ENCODE measurements around the gene ACOX2.
A peak's percentile ranks its signal among the peaks of the same experiment; 100 is the strongest.
"Not testable (repeated sequence)": the region's sequence is repeated elsewhere in the genome, so short reads cannot be mapped to it uniquely, and the experiment has no call there.

The ACOX2 gene

DNA sequence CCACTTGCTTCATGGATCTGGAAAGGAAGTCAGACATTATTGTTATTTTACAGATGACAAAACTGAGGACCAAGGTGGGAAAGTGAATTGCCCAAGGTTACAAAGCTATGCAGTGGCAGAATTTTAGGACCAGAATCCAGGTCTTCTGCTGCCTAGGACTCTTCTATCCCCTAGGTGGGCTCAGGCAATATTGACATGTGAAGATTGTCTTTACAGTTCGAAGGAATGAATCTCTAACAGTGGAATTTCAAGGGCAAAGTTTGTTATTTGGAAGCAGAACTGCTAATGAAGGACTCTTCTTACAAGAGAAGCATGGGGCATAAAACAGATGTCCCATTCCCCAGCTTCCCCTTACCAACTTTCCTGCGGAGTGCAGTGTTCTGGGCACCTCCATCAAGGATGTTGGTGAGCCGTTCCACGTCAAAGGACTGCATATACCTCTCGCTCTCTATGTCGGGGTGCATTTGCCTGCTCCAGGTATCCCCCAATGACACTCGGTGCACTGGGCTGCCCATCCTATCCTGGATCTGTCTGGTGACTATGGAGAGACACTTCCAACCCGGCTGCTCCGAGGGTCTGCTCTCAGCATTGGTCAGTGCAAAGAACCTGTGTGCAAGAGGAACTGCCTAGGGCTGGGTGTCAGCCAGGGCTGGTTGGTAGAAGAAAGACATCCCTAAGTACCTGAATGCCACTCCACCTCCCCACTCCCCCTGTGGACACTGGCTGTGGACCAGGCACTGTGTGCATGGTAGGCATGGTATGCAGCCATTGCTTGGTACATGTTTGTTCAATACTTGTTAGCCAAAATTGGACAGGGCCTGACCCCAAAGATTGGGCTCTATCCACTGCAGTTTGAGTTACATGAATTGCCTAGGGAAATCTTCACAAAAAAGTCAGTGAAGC is 2.1 kb downstream of the ACOX2 start:
- DNase-seq, result no peak

DNA sequence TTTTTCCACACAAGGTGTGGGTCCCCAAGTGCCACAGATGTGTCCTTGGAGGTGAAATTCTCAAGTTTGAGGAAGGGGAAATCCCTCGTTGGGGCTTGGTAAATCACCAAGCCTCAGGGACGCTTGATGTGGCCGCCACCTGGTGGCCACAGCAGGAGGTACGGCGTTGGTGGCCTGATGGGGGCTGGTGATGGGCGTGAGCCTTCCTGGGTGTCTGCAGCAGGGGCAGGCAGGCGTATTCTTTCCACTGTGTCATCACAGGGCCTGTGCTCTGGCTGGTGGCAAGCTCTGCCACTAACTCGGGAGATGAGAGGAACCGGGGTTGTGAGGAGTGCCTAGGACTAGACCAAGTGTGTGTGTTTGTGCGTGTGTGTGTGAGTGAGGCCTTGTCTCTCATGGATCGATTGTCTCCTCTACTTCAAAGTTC is 4.2 kb downstream of the ACOX2 start:
- DNase-seq, result peak; percentile 78

DNA sequence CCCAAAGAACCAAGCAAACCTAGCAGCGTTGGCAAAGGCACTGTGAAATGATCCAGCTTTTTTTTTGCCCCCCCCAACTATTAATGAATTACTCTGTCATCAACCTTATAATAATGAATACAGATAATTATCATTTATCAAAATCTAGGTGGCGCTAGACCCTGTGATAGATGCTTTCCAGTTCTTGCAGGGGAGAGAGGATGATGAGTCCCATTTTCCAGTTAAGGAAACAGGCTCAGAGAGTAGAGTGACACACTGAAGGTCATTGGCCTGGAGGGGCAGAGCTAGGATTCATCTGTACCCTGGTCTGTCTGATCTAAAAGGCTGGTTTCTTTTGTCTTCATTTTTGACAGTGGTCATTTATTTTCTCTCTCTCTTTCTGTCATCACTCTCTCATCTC is 5.0 kb downstream of the ACOX2 start:
- DNase-seq, result no peak

DNA sequence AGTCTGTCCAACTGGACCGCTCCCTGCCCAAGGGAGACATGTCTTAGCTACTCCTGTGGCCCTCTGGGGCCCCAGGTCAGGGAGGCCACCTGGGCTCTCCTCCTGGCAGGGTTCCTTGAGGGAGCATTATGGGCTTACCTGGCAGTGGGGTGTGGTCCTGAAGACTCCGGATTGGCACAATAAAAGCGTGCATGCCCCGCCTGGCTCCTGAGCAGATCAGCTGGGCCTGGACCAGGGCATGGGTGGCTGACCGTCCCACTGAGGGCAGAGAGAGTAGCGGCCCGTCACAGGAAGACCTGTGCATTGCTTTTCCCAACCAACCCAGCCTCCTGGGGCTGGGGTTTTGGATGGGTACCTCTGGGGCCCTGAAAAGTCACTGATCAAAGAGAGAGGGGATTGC is 5.4 kb downstream of the ACOX2 start:
- no peak for DNase-seq

DNA sequence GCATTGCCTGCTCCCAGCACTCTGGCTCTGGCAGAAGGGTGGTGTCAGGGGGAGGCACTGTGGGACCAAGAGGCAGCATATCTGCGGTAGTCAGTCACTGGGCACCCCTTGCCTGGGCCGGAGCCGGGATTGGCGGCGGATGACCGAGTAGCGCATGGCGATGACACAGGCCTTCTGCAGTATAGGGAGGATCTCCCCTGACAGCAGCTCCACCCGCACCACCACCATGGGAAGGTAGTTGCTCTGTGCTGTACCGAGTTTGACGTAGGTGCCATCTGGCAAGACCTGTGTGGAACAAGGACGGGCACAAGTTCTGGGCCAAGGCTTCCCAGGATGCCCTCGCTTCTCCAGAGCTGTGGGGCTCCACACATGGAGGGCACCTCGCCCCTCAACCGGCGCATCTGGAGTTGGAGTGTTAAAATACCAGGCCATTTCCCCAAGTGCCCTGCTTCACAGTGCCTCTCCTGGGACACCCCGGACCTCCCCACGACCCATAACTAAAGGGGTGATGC is 6.6 kb downstream of the ACOX2 start:
- DNase-seq, result no peak

DNA sequence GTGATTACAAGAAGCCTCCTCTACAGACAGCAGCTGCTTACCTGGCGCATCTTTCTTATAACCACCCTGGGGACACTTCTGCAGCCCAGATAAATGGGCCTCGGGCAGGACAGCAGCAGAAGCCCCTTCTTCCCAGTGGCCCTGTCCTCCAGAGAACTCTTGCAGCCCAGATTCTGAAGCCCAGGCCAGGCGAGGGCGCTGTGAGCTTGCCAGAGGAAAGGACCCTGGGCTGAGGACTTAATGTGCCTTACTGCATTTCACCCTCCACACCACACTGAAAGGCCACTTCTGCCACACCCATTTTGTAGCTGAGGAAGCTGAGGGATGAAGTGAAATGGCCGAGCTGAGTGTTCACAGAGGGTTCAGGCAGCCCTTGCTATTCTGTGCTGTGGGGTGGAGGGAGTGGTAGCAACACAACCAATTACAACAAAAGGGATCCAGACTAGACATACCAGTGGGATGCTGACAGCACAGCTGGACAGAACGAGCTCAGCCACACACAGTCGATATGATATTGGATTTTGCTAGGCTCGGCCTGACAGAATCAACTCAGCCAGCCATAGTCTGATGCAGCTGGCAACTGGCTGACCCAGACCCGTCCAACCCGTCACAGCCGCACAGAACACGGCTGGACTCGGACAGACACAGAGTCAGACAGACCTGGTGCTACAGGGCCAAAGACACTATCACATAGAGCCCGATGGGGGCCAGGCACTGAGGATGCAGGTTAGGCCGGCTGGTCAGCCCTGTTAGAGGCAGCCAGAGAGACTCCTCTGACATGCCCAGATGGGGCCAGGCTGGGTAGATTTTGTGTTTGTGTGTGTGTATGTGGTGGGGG is 7.3 kb downstream of the ACOX2 start:
- DNase-seq, result no peak

DNA sequence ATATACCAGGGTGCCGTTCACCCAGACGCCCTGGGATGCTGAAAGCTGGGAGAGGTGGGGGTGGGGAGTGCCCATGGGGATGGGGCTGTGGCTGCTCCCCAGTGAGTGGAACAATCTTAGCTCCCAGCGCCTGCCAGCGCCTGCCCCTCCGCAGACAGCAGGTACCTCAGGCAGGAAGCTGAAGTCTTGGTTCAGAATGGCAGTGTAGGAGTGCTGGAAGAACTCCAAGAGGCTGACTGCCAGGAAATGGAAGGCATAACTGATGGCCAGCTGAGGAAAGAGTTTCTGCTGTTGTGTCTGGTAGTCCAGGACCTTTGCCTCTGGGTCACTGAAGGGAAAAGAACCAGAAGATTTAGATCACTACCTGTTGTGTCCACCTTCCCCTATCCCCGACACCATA is 8.4 kb downstream of the ACOX2 start:
- DNase-seq, result no peak

DNA sequence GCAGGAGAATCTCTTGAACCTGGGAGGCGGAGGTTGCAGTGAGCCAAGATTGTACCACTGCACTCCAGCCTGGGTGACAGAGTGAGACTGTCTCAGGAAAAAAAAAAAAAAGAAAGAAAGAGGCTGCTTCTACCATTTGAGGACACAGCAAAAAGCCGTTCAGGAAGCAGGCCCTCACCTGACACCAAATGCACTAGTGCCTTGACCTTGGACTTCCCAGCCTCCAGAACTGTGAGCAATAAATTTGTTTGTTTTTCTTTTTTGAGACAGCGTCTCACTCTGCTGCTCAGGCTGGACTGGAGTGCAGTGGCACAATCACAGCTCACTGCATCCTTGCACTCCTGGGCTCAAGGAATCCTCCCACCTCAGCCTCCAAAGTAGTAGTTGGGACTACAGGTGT is 9.6 kb downstream of the ACOX2 start:
- DNase-seq, result not testable (repeated sequence)

DNA sequence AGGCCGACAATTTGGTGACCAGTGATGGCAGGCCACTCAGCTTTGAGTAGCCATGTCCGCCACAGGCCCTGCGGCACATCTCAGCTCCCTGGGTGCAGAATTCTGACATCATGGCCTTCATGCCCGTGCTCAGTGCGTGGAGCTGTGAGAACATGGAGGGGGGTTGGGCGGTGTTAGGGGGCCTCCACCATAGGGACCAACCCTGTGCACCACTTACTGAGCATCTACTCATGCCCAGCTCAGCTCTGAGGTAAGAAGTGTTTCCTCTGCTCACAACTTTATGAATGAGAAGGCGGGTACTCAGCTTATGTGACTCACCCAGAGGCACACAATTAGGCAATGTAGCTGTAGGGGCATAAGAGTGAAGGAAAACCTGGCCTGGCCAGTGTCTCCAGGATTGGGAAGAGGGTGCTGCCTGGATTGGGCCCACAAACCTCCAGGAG is 10.5 kb downstream of the ACOX2 start:
- DNase-seq, result no peak

DNA sequence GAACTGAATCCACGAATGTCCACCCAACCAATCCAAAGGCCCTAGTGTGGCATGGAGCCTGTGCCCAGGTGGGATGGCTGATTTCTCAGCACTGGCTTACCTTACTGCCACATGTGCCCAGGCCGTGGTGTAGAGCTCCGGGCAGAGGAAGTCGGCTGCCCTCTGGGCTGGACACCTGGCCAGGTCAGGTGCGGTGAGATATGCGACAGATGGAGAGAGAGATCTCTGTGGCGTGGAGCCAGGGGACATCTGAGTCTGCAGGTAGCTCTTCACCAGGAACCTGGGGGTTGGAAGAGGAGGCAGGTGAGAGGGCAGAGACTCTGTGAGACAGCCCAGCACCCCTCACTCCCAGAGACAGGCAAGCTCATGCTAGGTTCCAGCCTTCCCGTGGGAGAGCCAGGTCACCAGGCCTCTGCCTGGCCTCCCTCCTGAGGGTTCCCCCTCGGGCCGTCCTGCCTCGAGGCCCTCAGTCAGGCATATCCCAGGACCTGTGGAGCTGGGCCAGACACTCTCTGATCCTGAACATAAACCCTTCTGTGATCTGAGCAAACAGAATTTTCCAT is 12.6 kb downstream of the ACOX2 start:
- DNase-seq, result no peak

DNA sequence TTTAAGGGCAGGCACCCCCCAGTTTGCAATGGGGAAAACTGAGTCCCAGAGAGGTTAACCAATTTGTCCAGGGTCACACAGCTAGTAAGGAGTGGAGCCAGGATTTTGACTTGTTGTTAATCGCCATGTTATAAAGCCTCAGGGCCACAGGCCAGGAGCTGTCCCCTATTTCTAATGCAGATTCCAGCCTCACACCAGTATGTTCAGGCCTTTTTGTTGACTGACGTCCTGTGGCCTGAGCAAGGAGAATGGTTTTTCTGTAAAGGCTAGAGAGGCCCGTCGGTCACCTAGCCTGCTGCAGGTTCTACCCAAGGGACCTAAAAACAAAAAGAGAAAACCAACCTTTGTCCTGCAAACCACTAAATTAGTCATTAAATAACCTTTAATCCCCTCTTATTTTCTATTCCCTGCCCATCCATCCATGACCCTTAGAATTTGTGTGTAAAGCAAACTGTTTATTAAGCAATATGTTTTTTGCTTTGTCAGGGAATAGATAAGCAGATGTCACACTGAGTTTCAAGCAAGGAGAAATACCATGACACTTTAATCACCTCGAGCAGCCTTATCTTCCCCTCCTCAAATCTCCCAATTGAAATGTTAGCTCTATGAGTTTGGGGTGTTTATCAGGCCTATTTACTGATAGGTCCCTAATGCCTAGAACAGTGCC is 14.1 kb downstream of the ACOX2 start:
- DNase-seq, result no peak

DNA sequence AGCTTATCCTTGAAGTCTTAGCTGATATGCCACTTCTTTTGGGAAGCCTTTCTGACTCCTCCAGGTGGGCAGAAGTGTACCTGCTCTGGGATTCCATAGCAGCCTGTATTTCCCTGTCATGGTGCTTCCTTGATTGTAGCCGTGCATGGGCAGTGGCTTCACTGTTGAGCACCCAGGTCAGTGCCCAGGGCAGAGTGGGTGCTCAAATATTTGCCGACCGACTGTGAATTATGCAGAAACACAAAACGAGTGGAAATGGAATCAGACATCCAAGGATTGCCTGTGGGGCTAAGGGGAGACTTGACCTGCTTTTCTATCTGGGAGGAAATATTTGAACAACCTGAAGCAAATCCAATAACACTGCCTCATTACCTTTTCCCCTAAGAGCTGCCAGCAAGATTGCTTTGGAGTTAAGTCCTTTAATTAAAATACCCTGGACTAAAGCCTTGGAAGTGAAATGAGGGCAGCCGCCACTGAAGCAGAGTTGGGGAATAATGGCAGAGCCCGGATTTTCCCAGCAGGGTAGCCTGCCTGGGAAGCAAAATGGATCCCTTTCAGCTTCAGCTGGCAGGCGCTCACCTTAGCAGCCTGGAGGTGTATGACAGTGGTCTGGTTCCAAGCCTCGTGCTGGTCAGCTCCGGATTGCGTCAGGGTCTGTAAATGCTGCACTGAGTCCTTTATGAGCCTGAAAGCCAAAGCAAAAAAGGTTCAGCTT is 14.9 kb downstream of the ACOX2 start:
- no peak for DNase-seq

DNA sequence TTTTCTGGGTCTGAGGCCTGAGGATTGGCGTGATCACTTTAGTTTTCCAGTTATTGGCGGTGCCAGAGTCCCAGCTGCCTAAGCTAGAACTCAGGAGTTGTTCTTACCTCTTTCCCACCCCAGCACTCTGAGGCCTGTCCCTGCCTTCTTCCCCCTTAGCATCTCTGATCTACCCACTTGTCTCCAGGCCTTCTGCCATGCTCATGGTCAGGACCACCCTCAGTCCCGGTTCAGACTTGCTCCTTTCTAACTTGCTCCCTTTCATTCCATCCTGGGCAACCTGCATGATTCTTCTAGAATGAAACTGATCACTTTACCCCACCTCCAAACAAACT is 15.7 kb downstream of the ACOX2 start:
- DNase-seq, result no peak

DNA sequence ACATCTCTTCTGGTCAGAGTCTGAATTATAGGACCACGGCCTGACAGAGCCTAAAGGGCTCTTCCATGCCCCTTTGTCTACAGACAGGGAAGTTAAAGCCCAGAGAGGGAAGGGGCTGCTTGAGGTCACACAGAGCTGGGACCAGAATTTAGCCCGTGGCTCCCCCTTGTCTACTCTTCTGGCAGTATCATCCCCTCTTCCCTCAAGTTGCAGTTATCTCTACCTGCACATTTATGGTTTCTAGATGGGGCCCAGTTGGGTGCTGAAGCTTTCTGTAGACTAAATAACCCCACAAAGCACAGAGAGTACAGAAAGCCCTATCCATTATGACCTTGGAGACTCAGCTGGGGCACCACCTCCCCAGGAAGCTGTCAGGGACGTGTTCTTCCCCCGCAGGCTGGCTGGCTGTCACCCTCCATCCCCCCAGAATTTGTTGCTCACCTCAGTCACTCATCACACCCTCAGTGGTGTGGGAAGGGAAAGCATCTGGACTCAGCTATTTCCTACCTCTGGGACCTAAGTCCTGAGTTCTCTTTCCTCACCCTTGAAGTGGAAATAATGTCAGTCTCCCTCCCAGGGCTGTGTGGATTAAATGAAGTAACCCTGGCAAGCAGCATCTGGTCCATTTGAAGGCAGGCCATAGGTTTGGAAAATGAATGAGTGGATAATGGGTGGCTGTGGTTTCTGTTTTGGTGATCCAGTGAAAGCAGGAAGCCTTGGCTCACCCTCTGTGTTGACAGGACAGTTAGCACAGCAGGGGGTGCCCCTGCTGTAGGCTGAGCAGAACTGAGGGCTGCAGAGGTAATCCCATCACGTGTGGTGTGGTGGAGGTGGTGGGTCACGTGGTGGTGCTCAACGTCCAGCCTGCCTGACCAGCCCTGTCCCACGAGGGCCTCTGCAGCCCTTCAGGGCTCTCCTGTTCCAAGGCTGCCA is 16.3 kb downstream of the ACOX2 start:
- DNase-seq, result no peak

DNA sequence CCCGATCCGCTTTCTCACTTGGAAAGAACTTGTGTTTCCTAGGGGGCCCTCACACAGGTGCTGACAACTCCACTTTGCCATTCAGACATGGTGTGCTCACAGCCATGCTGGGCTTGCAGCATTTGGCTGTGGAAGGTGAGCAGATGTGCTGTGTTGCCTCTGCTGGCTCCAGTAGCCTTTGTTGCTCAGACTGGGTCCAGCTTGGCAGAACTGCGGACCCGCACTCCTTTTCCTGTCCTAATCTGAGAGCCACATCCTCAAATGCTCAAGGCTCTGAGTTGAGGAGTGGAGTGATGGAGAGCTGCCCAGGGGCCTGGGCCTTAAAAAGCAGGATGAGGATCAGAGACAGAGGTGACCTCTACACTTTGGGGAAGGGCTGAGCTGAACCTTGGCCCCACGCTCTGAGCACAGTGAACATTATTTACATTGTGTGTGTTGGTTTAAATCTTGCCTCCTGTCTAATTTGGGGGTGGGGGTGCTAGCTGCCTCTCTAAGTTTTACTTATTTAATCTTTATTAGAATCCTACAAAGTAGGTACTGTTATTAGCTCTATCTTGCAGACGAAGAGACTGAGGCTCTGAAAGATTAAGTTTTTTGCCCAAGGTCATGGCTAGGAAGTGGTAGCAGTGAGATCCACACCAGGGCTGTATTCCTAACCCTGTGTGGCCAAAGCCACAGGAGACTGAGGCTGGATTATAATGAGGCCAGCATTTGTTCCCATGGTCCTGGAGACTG is 17.2 kb downstream of the ACOX2 start:
- no peak for DNase-seq

DNA sequence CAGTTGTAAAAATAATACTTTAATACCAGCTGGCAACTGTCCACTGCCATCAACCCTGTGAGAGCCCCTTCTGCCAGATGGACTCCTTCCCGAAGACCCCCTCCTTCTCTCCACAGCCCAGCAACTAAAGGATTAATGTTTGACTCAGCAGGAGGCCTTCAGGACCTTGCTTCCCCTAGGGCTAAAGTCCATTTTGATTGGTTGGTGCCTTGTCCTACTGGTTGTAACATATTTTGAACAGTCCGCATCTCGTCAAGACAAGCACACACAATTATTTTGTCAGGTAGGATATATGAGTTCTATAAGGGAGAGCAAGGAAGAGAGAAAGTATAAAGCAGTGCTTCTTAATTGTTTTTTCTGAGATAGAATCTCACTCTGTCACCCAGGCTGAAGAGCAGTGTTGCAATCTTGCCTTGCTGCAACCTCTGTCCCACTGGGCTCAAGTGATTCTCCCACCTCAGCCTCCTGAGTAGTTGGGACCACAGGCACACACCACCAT is 18.6 kb downstream of the ACOX2 start:
- DNase-seq, result no peak

DNA sequence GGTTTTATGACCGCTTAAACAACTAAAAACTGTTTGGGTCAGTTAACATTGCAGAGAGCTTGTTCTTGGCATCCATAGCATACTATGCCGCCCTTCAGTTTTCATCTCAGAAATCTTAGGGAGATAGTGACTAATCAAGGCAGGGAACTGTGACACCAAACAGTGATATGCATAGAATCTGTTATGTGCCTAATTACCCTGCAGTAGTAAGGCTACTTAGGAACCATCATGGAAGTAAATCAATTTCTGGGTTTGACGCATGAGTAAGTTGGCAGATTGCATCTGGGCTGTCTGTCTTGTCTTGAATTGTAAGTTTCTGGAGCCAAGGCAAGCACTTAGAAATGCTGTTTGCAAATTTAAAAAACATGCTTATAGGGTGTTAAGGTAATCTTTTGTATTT is 22.6 kb downstream of the ACOX2 start:
- DNase-seq, result no peak

DNA sequence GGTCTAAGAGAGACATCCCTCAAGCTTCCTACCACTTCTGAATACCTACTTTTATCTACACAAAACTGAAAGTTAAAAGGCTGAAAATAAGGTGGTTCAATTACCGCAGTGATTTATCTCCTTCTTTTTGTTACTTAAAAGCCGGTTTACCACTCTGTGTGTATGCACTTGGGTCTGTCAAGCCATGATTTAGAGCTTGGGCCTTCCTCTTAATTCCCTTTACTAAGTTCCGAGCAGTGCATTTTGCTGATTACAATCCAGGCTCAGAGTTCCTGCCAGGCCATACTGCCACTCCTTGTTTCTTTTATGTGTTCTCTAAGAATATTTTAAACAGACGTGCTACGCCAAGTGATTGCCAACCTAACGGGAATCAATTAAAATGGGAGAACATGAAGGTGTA is 28.6 kb downstream of the ACOX2 start:
- no peak for DNase-seq

DNA sequence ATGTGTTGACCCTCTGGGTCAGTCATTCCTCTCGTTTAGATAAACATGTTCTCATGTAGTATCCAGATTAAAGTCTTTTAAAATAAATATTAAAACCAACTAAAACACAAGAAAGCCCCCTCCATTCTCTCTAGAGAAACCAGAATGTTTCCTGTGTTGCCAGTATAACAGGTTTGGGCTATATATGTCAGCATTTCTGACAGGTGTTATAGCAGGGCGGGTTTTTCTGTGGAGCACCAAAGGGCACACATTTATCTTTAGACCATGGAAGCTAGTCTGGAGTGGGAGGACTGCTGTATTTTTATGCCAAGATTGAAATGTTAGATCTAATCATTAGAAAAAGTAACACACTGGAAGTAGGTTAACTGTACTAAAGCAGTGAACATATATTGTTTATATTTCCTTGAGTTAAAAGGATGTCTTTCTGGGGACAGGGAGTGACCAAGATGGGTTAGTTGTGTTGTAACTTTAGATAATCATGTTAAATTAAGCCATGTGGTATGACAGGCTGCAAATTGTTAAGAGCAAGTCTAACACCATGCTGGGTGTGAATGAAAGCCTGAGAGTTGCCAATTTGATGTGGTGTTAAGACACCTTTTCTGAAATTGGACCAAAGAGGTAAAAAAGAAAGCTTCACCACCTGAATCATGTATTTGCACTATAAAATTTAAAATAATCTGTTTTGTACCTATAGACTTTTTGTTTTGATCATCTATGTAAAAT is 29.5 kb downstream of the ACOX2 start:
- no peak for DNase-seq

DNA sequence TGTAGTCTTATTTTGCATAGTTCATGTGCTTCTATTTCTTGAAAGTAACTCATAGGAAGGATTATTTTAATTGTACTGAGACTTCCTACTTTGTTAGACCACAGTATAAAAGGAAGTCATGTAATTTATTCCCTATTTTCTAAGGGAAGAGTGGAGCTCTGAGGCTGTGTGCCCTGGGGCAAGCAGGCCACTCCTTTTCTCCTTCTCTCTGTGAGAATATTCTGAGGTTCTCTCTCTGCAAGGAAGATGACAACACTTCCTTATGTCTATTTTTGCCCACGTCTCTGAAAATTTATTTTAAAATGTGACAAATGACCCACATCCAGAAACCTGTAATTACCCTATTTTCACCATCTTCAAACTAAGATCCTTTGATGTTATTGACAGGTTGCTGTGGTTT is 34.1 kb downstream of the ACOX2 start:
- no peak for DNase-seq

All from stimulated activated CD4-positive, alpha-beta T cell treated with anti-CD3 and anti-CD28 coated beads, Interleukin-12 subunit alpha, Interleukin-12 subunit beta, amount 100 ng/mL, for 4 hours (primary cell).